NCI-H2029 treated with DMSO at 0.1 percent for 48 hours (cell line): ENCODE measurements around the gene PADI3.
"Not testable (repeated sequence)": the region's sequence is repeated elsewhere in the genome, so short reads cannot be mapped to it uniquely, and the experiment has no call there.

Experiments used
- DNase-seq: peaks from one replicate; lab custom pipeline; 2025; lab: John Stamatoyannopoulos, UW

Gene PADI3

GRCh38 chr1:17216078-17216477, 32.8 kb upstream of the PADI3 start:
- DNase-seq = no peak

GRCh38 chr1:17217607-17218006, 31.3 kb upstream of the PADI3 start:
- no peak for DNase-seq

- no peak for DNase-seq
Measured at GRCh38 chr1:17218939-17219338, 30.0 kb upstream of the PADI3 start.

GRCh38 chr1:17220287-17220686, 28.6 kb upstream of the PADI3 start:
- DNase-seq = no peak

GRCh38 chr1:17222557-17222956, 26.3 kb upstream of the PADI3 start:
- no peak for DNase-seq

GRCh38 chr1:17224434-17224833, 24.5 kb upstream of the PADI3 start:
- no peak for DNase-seq

- no peak for DNase-seq
Measured at GRCh38 chr1:17225140-17225539, 23.8 kb upstream of the PADI3 start.

GRCh38 chr1:17227358-17227915, 21.5 kb upstream of the PADI3 start:
- no peak for DNase-seq

GRCh38 chr1:17228619-17229018, 20.3 kb upstream of the PADI3 start:
- DNase-seq = no peak

GRCh38 chr1:17229379-17229778, 19.5 kb upstream of the PADI3 start:
- no peak for DNase-seq

- DNase-seq = no peak
Measured at GRCh38 chr1:17230106-17230505, 18.8 kb upstream of the PADI3 start.

GRCh38 chr1:17230671-17231310, 18.1 kb upstream of the PADI3 start:
- DNase-seq = no peak

GRCh38 chr1:17232759-17233661, 15.9 kb upstream of the PADI3 start:
- no peak for DNase-seq

- DNase-seq = peak; percentile 24
Measured at GRCh38 chr1:17233675-17234320, 15.1 kb upstream of the PADI3 start.

GRCh38 chr1:17234405-17234804, 14.5 kb upstream of the PADI3 start:
- no peak for DNase-seq

GRCh38 chr1:17235135-17235885, 13.6 kb upstream of the PADI3 start:
- no peak for DNase-seq

- peak; percentile 65 for DNase-seq
Measured at GRCh38 chr1:17236779-17237560, 11.9 kb upstream of the PADI3 start.

- DNase-seq = no peak
Measured at GRCh38 chr1:17237561-17237903, 11.4 kb upstream of the PADI3 start.

GRCh38 chr1:17239420-17239819, 9.5 kb upstream of the PADI3 start:
- DNase-seq = no peak

GRCh38 chr1:17241011-17241779, 7.7 kb upstream of the PADI3 start:
- DNase-seq = not testable (repeated sequence)

- not testable (repeated sequence) for DNase-seq
Measured at GRCh38 chr1:17241780-17242074, 7.2 kb upstream of the PADI3 start.
